RWPE2 (cell line): Measurements from ENCODE around the gene SF3B2.

Experiments
- ATAC-seq: fragments of 200-7000 bp; cut with Tn5 transposase; 3 replicates; pipeline ENCODE4 v1.9.1; 2021; ENCODE audit warnings: low read depth
- DNase-seq: peaks from one replicate; pipeline ENCODE4 v3.0.0-alpha.2; 2020; ENCODE audit warnings: low spot score
- H3K27ac ChIP-seq: fragments of 450-650 bp; 2 replicates; pipeline ENCODE4 v1.5.1; 2017; ENCODE audit warnings: mild to moderate bottlenecking; ENCODE audit not compliant: poor library complexity, severe bottlenecking
- H3K27me3 ChIP-seq: fragments of 250-450 bp; sonication (Bioruptor Pico); 2 replicates; pipeline ENCODE4 v1.5.1; 2021; ENCODE audit warnings: mild to moderate bottlenecking, moderate library complexity; ENCODE audit not compliant: insufficient read depth, poor library complexity, severe bottlenecking
- H3K36me3 ChIP-seq: fragments of 250-450 bp; sonication (Bioruptor Pico); 2 replicates; pipeline ENCODE4 v1.5.1; 2020; ENCODE audit warnings: low read depth, mild to moderate bottlenecking, moderate library complexity
- H3K4me1 ChIP-seq: fragments of 250-450 bp; sonication (Bioruptor Pico); 2 replicates; pipeline ENCODE4 v1.5.1; 2021; ENCODE audit warnings: mild to moderate bottlenecking, moderate library complexity; ENCODE audit not compliant: insufficient read depth, poor library complexity, severe bottlenecking
- H3K4me3 ChIP-seq: fragments of 250-450 bp; sonication (Bioruptor Pico); 2 replicates; pipeline ENCODE4 v1.5.1; 2021; ENCODE audit warnings: mild to moderate bottlenecking, moderate library complexity; ENCODE audit not compliant: severe bottlenecking
- H3K9me3 ChIP-seq: fragments of 250-450 bp; sonication (Bioruptor Pico); 2 replicates; pipeline ENCODE4 v1.5.1; 2021; ENCODE audit warnings: mild to moderate bottlenecking, moderate library complexity; ENCODE audit not compliant: severe bottlenecking
- CTCF ChIP-seq: fragments of 450-650 bp; IDR thresholded peaks from one replicate; pipeline ENCODE4 v1.5.1; 2017; ENCODE audit warnings: mild to moderate bottlenecking, moderate library complexity; ENCODE audit not compliant: poor library complexity, severe bottlenecking

The SF3B2 gene

GRCh38 chr11:66036334-66036710 lies 15.8 kb upstream of the SF3B2 start:
- Histone ChIP-seq H3K36me3 (no peaks in the 10 kb centered on the region), H3K27me3 (no peaks in the 10 kb centered on the region)
- TF ChIP-seq CTCF: no peak

GRCh38 chr11:66037327-66037726 lies 14.8 kb upstream of the SF3B2 start:
- Histone ChIP-seq H3K36me3 (no peaks in the 10 kb centered on the region), H3K4me3 (no peak overlapping the region), H3K27me3 (no peaks in the 10 kb centered on the region), H3K4me1 (no peaks in the 10 kb centered on the region), H3K9me3 (no peaks in the 10 kb centered on the region), H3K27ac (no peak overlapping the region)
- no peak for TF ChIP-seq CTCF
- ATAC-seq (no peak), DNase-seq (no peak)

More at GRCh38 chr11:66036334-66036710, 15.8 kb upstream of the SF3B2 start:
- Histone ChIP-seq H3K27ac (no peak overlapping the region), H3K4me1 (no peaks in the 10 kb centered on the region), H3K4me3 (no peak overlapping the region), H3K9me3 (no peaks in the 10 kb centered on the region)
- DNase-seq (no peak), ATAC-seq (no peak)

GRCh38 chr11:66039765-66040164 lies 12.4 kb upstream of the SF3B2 start:
- no peak for DNase-seq
- Histone ChIP-seq H3K4me3 (no peak overlapping the region), H3K27ac (no peak overlapping the region), H3K27me3 (no peaks in the 10 kb centered on the region), H3K36me3 (no peaks in the 10 kb centered on the region), H3K4me1 (no peaks in the 10 kb centered on the region), H3K9me3 (no peaks in the 10 kb centered on the region)
- no peak for TF ChIP-seq CTCF
- no peak for ATAC-seq

- TF ChIP-seq CTCF: no peak
- Histone ChIP-seq H3K9me3 (no peaks in the 10 kb centered on the region), H3K27me3 (no peaks in the 10 kb centered on the region), H3K4me1 (no peaks in the 10 kb centered on the region), H3K4me3 (no peak overlapping the region), H3K27ac (no peak overlapping the region), H3K36me3 (no peaks in the 10 kb centered on the region)
- DNase-seq (no peak), ATAC-seq (no peak)
Observed at GRCh38 chr11:66042227-66042995, 9.8 kb upstream of the SF3B2 start.
